K562 (cell line): Measurements from ENCODE around the gene AUNIP. TPM values are rescaled to one million over a fixed set of nuclear protein-coding genes. Genes with fewer than 3 reads are reported as not detected.

Experiments used
- ATF7 ChIP-seq: fragments of 450-650 bp; IDR thresholded peaks from 2 replicates; pipeline ENCODE4 v1.7.1; 2014; ENCODE audit warnings: mild to moderate bottlenecking, moderate library complexity
- FOXA3 ChIP-seq, 2 experiments: fragments of 450-650 bp in 1 of 2; sonication (generic) in 1 of 2; formaldehyde crosslinking; IDR thresholded peaks in 1 of 2; conservative IDR thresholded peaks in 1 of 2; 2 replicates each; pipeline versions ENCODE4 v1.4.0 to v1.8.0; 2020 to 2022; ENCODE audit warnings: mild to moderate bottlenecking in 2 of 2, missing genetic modification reagents in 1 of 2
- NR1H2 ChIP-seq: sonication (generic); formaldehyde crosslinking; IDR thresholded peaks from 2 replicates; pipeline ENCODE4 v1.4.0; 2020; ENCODE audit warnings: mild to moderate bottlenecking, missing genetic modification reagents
- NR2C1 ChIP-seq, 2 experiments: fragments of 450-650 bp; IDR thresholded peaks; 2 replicates each; pipeline ENCODE4 v1.6.1; 2017; ENCODE audit warnings: mild to moderate bottlenecking in 2 of 2, antibody characterized with exemption in 1 of 2, inconsistent platforms in 1 of 2, missing compliant biosample characterization in 1 of 2, missing genetic modification characterization in 1 of 2
- SMARCA5 ChIP-seq: fragments of 450-650 bp; IDR thresholded peaks from 2 replicates; pipeline ENCODE4 v1.6.1; 2016
- polyA plus RNA-seq, 8 experiments: library from polyadenylated mRNA; depleted of rRNA in 4 of 8; stranded (reverse) in 5 of 8; unstranded in 3 of 8; fragments of >200 nt; fragmentation: Nextera tagmentation in 2 of 8; fragmentation: Illumina TruSeq in 1 of 8; extraction: Ambion mirVana in 2 of 8; extraction: Trizol in 1 of 8; gene quantifications; 2 replicates each; pipeline versions ENCODE4 v1.2.1 to v1.2.3, GENCODE V29; 2011 to 2014; ENCODE audit warnings: inconsistent platforms in 1 of 8, missing spikeins in 1 of 8
- total RNA-seq, 7 experiments: library from RNA; depleted of rRNA in 6 of 7; stranded (reverse); fragments of >200 nt in 6 of 7; fragmentation: Illumina TruSeq in 2 of 7; extraction: Trizol in 2 of 7; gene quantifications; 2 replicates each; pipeline versions ENCODE4 v1.2.1 to v1.2.3, GENCODE V29; 2011 to 2021; ENCODE audit warnings: low replicate concordance in 1 of 7
- TF ChIP-seq, protein P1 (sequence below): fragments of 250-450 bp; sonication (Bioruptor Pico); IDR thresholded peaks from 2 replicates; pipeline ENCODE4 v1.9.0; 2021; ENCODE audit warnings: mild to moderate bottlenecking, inconsistent platforms
- TF ChIP-seq, protein P2 (sequence below): sonication (generic); formaldehyde crosslinking; IDR thresholded peaks from 2 replicates; pipeline ENCODE4 v1.8.0; 2022; ENCODE audit warnings: missing genetic modification reagents, mild to moderate bottlenecking, moderate library complexity, borderline replicate concordance
- TF ChIP-seq, protein P3 (sequence below): fragments of 450-650 bp; IDR thresholded peaks from 2 replicates; pipeline ENCODE4 v1.6.1; 2016; ENCODE audit warnings: mild to moderate bottlenecking

The AUNIP gene
- total and polyA plus RNA-seq, 9 of the 15 experiments (the other 6 are each of a cell fraction or from before 2014, with no cell fraction given), result 12.1 to 53.8 (median 47.1) TPM

DNA sequence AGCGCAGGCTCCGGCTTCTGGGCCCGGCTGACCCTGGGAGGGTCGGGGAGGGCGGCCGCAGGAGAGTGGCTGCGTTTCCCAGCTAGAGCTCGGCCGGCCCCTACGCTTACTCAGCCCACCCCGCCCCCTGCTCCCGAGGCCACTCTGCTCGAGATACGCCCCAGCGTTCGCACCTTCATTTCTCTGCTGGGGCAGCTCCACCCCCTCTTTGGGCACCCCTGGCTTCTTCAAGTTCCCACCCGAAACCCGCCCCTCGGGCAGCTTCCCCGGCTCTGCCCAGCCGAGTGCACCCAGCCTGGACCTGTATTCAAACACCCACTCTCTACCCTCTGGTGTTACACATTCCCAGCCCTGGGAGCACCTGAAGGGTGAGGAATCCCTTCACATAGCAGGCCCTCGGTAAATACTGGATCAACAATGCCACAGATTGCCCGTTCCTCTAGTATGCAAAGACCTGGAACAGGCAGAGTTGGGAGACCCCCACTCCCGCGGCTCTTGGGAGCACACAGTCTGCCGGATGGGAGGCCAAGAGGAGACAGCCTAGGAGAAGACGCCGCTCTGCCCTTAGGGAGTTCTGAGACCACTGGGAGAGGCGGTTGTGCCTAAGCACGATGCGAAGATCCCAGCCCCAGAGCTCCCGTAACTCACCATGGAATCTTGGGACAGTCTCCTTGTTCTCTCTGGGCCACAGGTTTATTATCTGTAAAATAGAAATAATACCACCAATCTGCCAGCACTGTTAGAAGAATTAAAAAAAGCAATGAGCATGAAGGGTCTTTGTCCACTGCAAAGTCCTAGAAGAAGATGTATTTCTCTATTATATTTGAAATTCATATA is 16.8 kb upstream of the AUNIP start (continued):
- TF ChIP-seq, protein P1, sequence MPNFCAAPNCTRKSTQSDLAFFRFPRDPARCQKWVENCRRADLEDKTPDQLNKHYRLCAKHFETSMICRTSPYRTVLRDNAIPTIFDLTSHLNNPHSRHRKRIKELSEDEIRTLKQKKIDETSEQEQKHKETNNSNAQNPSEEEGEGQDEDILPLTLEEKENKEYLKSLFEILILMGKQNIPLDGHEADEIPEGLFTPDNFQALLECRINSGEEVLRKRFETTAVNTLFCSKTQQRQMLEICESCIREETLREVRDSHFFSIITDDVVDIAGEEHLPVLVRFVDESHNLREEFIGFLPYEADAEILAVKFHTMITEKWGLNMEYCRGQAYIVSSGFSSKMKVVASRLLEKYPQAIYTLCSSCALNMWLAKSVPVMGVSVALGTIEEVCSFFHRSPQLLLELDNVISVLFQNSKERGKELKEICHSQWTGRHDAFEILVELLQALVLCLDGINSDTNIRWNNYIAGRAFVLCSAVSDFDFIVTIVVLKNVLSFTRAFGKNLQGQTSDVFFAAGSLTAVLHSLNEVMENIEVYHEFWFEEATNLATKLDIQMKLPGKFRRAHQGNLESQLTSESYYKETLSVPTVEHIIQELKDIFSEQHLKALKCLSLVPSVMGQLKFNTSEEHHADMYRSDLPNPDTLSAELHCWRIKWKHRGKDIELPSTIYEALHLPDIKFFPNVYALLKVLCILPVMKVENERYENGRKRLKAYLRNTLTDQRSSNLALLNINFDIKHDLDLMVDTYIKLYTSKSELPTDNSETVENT (CRISPR knock-in tag), result 0 out of 2 replicates have a peak, but pooled peaks have one; percentile 22
- TF ChIP-seq, protein P2, sequence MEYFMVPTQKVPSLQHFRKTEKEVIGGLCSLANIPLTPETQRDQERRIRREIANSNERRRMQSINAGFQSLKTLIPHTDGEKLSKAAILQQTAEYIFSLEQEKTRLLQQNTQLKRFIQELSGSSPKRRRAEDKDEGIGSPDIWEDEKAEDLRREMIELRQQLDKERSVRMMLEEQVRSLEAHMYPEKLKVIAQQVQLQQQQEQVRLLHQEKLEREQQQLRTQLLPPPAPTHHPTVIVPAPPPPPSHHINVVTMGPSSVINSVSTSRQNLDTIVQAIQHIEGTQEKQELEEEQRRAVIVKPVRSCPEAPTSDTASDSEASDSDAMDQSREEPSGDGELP (CRISPR knock-in tag), result no peak
- TF ChIP-seq FOXA3 (CRISPR knock-in tag; conservative IDR thresholded peaks at IDR 0.05 in 1 of 2, IDR thresholded peaks at IDR 0.05 in 1 of 2) (peak in 1 of 2 experiments; percentile 52; a peak in 1 of 4 replicates), ATF7 (peak; percentile 14; the same call in 1 of the 2 replicates), NR2C1 (IDR thresholded peaks at IDR 0.05) (no peak), NR2C1 (tag; IDR thresholded peaks at IDR 0.05) (no peak), NR1H2 (CRISPR knock-in tag) (peak; percentile 55; the same call in 1 of the 2 replicates), SMARCA5 (no peak)
- TF ChIP-seq, protein P3, sequence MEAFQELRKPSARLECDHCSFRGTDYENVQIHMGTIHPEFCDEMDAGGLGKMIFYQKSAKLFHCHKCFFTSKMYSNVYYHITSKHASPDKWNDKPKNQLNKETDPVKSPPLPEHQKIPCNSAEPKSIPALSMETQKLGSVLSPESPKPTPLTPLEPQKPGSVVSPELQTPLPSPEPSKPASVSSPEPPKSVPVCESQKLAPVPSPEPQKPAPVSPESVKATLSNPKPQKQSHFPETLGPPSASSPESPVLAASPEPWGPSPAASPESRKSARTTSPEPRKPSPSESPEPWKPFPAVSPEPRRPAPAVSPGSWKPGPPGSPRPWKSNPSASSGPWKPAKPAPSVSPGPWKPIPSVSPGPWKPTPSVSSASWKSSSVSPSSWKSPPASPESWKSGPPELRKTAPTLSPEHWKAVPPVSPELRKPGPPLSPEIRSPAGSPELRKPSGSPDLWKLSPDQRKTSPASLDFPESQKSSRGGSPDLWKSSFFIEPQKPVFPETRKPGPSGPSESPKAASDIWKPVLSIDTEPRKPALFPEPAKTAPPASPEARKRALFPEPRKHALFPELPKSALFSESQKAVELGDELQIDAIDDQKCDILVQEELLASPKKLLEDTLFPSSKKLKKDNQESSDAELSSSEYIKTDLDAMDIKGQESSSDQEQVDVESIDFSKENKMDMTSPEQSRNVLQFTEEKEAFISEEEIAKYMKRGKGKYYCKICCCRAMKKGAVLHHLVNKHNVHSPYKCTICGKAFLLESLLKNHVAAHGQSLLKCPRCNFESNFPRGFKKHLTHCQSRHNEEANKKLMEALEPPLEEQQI, result no peak
